Progenitor cell of endocrine pancreas (in vitro differentiated cells): ENCODE measurements around the gene CD99L2. TPM values are rescaled to one million over a fixed set of nuclear protein-coding genes. Genes with fewer than 3 reads are reported as not detected.
"Not testable (repeated sequence)": the region's sequence is repeated elsewhere in the genome, so short reads cannot be mapped to it uniquely, and the experiment has no call there.

Source experiments
- DNase-seq: peaks from one replicate; pipeline ENCODE4 v3.0.0; 2021; ENCODE audit warnings: low spot score; ENCODE audit not compliant: unreplicated experiment
- H3K27ac Mint-ChIP-seq: 2 replicates; pipeline ENCODE4 v1.8.0; 2021; ENCODE audit warnings: mild to moderate bottlenecking, moderate library complexity, mixed read lengths
- H3K27me3 Mint-ChIP-seq: 2 replicates; pipeline ENCODE4 v1.8.0; 2021; ENCODE audit warnings: mixed read lengths
- H3K36me3 Mint-ChIP-seq: 2 replicates; pipeline ENCODE4 v1.8.0; 2022; ENCODE audit warnings: mixed read lengths; ENCODE audit not compliant: insufficient read depth
- H3K4me1 Mint-ChIP-seq: 2 replicates; pipeline ENCODE4 v1.8.0; 2021; ENCODE audit warnings: low read depth, mixed read lengths
- H3K4me3 Mint-ChIP-seq: 2 replicates; pipeline ENCODE4 v1.8.0; 2021; ENCODE audit warnings: low read depth, mild to moderate bottlenecking, moderate library complexity, mixed read lengths
- H3K9me3 Mint-ChIP-seq: 2 replicates; pipeline ENCODE4 v1.8.0; 2021; ENCODE audit warnings: low read depth, mixed read lengths
- total RNA-seq: library from RNA; stranded (reverse); gene quantifications from 2 replicates; pipeline ENCODE4 v1.2.1, GENCODE V29; 2021
- TF ChIP-seq, protein P1 (sequence below): fragments of 200-600 bp; sonication (generic); IDR thresholded peaks from one replicate; pipeline ENCODE4 v1.5.0; 2021; ENCODE audit warnings: antibody characterized with exemption, mild to moderate bottlenecking; ENCODE audit not compliant: unreplicated experiment

Gene CD99L2
- total RNA-seq, 1 donor from 2014 or later, result 19.2 TPM

DNA sequence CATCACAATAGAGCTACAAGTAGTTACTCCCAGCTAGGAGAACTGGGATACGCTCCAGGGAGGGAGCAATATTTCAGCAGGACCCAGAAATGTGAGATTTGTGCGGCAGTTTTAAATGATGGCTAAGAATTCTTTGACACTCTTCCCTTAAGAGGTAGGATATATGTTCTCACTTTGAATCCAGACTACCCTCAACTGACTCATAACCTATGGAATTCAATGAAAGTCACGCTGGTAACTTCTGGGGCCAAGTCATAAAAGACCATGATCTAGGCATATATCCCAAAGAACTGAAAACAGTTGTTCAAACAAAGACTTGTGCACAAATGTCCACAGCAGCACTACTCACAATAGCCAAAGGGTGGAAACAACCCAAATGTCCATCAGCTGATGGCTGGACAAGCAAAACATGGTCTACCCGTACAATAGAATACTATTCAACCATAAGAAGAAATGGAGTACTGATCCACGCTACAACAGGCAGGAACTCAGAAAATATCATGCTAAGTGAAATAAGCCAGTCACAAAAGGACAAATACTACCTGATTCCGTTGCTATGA, 10.5 kb downstream of the CD99L2 start:
- H3K4me1 Mint-ChIP-seq, result no peaks in the 10 kb centered on the region
- no peak for DNase-seq
- TF ChIP-seq, protein P1, sequence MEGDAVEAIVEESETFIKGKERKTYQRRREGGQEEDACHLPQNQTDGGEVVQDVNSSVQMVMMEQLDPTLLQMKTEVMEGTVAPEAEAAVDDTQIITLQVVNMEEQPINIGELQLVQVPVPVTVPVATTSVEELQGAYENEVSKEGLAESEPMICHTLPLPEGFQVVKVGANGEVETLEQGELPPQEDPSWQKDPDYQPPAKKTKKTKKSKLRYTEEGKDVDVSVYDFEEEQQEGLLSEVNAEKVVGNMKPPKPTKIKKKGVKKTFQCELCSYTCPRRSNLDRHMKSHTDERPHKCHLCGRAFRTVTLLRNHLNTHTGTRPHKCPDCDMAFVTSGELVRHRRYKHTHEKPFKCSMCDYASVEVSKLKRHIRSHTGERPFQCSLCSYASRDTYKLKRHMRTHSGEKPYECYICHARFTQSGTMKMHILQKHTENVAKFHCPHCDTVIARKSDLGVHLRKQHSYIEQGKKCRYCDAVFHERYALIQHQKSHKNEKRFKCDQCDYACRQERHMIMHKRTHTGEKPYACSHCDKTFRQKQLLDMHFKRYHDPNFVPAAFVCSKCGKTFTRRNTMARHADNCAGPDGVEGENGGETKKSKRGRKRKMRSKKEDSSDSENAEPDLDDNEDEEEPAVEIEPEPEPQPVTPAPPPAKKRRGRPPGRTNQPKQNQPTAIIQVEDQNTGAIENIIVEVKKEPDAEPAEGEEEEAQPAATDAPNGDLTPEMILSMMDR, result no peak
- H3K4me3 Mint-ChIP-seq, result no peak overlapping the region
- H3K9me3 Mint-ChIP-seq, result peaks cover 2% of the 10 kb centered on the region
- no peak overlapping the region for H3K27ac Mint-ChIP-seq
- no peaks in the 10 kb centered on the region for H3K27me3 Mint-ChIP-seq
- H3K36me3 Mint-ChIP-seq, result no peaks in the 10 kb centered on the region

DNA sequence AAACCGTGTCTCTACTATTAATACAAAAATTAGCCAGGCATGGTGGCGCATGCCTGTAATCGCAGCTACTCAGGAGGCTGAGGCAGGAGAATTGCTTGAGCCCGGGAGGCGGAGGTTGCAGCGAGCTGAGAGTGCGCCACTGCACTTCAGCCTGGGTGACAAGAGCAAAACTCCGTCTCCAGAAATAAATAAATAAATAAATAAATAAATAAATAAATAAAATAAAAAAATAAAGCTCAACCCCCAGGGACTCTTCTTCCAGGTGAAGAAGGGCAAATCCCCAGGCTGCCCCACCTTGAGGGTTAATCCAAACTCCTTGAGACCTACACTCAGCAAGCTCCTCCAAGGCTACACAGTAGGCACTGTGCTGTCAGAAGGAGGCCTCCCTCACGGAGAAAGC, 11.2 kb downstream of the CD99L2 start:
- H3K27me3 Mint-ChIP-seq, H3K27ac Mint-ChIP-seq, H3K4me3 Mint-ChIP-seq, H3K36me3 Mint-ChIP-seq, H3K9me3 Mint-ChIP-seq, H3K4me1 Mint-ChIP-seq, DNase-seq: not testable (repeated sequence)

DNA sequence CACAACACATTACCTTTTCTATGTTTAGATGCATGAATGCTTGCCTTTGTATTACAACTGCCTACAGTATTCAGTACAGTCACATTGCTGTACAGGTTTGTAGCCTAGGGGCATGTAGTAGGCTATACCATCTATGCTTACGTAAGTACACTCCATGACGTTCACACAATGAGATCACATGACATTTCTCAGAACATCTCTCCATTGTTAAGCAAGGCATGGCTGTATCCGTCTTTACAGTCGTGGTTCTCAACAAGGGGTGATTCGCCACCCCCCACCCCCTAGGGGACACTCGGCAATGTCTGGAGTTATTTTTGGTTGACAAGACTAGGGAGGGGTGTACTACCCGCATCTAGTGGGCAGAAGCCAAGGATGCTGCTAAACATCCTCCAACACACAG, 12.1 kb downstream of the CD99L2 start:
- peaks cover 2% of the 10 kb centered on the region for H3K9me3 Mint-ChIP-seq
- H3K4me1 Mint-ChIP-seq, result no peaks in the 10 kb centered on the region
- H3K4me3 Mint-ChIP-seq, result no peak overlapping the region
- DNase-seq, result no peak
- no peaks in the 10 kb centered on the region for H3K27me3 Mint-ChIP-seq
- H3K36me3 Mint-ChIP-seq, result peaks cover under 1% of the 10 kb centered on the region
- TF ChIP-seq, protein P1, result no peak
- H3K27ac Mint-ChIP-seq, result no peak overlapping the region

DNA sequence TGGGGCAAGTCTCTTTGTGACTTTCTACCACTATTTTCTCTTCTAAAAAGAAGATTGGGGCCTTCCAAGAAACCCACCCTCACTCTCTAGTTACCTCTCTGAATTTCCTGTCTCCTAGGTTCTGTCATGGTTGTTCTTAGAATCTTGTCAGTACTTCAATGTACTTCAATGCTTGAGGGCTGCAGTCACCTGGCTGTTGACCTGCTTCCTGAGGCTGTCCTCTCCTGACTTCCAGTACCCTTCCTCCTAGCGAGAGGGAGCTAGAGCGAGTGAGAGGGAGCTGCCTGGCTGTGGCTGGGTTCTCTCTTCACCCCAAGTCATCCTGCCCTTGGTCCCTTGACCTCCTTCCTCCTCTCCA, 17.7 kb downstream of the CD99L2 start:
- Mint-ChIP-seq H3K4me1 (no peaks in the 10 kb centered on the region), H3K27me3 (no peaks in the 10 kb centered on the region), H3K36me3 (peaks cover 10% of the 10 kb centered on the region), H3K9me3 (peaks cover 11% of the 10 kb centered on the region), H3K4me3 (no peak overlapping the region), H3K27ac (no peak overlapping the region)
- no peak for DNase-seq
- TF ChIP-seq, protein P1, result no peak

DNA sequence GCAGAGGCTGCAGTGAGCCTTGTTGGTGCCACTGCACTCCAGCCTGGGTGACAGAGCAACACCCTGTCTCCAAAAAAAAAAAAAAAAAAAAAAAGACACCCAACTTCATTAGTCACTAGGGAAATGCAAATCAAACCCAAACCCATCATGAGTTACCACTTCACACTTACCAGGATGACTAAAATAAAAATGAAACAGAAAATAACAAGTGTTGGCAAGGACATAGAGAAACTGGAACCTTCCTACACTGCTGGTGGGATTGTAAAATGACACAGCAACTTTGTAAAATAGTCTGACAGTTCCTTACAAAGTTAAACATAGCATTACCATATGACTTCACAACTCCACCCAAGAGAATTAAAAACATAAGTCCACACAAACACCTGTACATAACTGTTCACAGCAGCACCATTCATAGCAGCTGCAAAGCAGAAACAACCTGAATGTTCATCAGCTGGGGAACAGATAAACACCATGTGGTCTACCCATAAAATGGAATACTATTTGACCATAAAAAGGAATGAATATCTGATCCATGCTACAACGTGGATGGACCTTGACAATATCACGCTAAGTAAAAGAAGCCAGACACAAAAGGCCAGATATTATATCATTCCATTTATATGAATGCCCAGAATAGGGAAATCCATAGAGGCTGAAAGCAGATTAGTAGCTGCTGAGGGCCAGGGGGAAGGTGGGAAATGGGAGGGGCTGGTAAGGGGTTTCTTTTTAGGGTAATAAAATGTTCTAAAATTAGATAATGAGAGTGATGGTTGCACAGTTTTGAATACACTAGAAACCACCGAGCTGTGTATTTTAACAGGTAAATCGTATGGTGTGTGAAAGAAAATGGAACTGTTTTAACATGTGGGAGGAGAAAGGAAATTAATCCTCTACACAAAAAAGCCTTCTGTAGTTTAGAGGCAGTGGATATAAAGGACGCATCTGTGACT, 18.3 kb downstream of the CD99L2 start:
- DNase-seq, result no peak
- Mint-ChIP-seq H3K9me3 (peaks cover 17% of the 10 kb centered on the region), H3K4me3 (no peak overlapping the region), H3K27ac (no peak overlapping the region), H3K4me1 (no peaks in the 10 kb centered on the region), H3K27me3 (no peaks in the 10 kb centered on the region), H3K36me3 (peaks cover 15% of the 10 kb centered on the region)
- TF ChIP-seq, protein P1, result no peak

DNA sequence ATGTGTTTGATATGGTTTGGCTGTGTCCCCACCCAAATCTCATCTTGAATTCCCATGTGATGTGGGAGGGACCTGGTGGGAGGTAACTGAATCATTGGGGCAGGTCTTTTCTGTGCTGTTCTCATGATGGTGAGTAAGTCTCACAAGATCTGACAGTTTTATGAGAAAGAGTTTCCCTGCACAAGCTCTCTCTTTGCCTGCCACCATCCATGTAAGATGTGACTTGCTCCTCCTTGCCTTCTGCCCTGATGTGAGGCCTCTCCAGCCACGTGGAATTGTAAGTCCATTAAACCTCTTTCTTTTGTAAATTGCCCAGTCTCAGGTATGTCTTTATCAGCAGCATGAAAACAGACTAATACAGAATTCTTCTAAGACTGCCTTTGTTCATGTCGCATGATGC, 22.8 kb downstream of the CD99L2 start:
- not testable (repeated sequence) for H3K4me3 Mint-ChIP-seq, H3K27me3 Mint-ChIP-seq, H3K27ac Mint-ChIP-seq, DNase-seq
- Mint-ChIP-seq H3K36me3 (peaks cover 17% of the 10 kb centered on the region), H3K4me1 (peaks cover 11% of the 10 kb centered on the region), H3K9me3 (peaks cover 21% of the 10 kb centered on the region)
